CD4-positive, alpha-beta T cell (primary cell): ENCODE results near the gene KANK4. TPM values are rescaled to one million over a fixed set of nuclear protein-coding genes. Genes with fewer than 3 reads are reported as not detected.

Experiments used
- ATAC-seq: fragments of 200-7000 bp; cut with Tn5 transposase; one replicate; pipeline ENCODE4 v1.10.0; 2022; ENCODE audit warnings: mild to moderate bottlenecking; ENCODE audit not compliant: poor library complexity
- CTCF ChIA-PET: fragments of 350-600 bp; sonication (Branson Sonifier 250); formaldehyde crosslinking; loops from one replicate; lab custom pipeline; 2021; ENCODE audit warnings: antibody characterized with exemption, inconsistent platforms; lab: Charles Lee
- POLR2A ChIA-PET: fragments of 350-600 bp; sonication (Branson Sonifier 250); formaldehyde crosslinking; loops from one replicate; lab custom pipeline; 2021; ENCODE audit warnings: antibody characterized with exemption, inconsistent platforms; lab: Charles Lee
- DNase-seq, 14 experiments: peaks; one replicate each; pipeline ENCODE4 v3.0.0-alpha.2; 2013 to 2020; ENCODE audit warnings: mixed read lengths in 2 of 14
- H3K27ac ChIP-seq, 2 donors: one replicate each; pipeline versions ENCODE4 v1.5.1 to v1.7.0; 2013; ENCODE audit warnings: low read length in 2 of 2, low read depth in 1 of 2, mild to moderate bottlenecking in 1 of 2
- H3K27me3 ChIP-seq, 2 experiments: 1 replicate in 1 of 2; 2 replicates in 1 of 2; pipeline versions ENCODE4 v1.6.1 to v1.7.0; 2013; ENCODE audit warnings: low read length in 2 of 2, control low read depth in 1 of 2, mild to moderate bottlenecking in 1 of 2, moderate library complexity in 1 of 2; ENCODE audit not compliant: insufficient read depth in 2 of 2, control insufficient read depth in 1 of 2
- H3K36me3 ChIP-seq: one replicate; pipeline ENCODE4 v1.6.1; 2013; ENCODE audit warnings: low read length, control low read depth; ENCODE audit not compliant: insufficient read depth
- H3K4me1 ChIP-seq: one replicate; pipeline ENCODE4 v1.6.1; 2013; ENCODE audit warnings: low read length, control low read depth; ENCODE audit not compliant: insufficient read depth
- H3K4me3 ChIP-seq: one replicate; pipeline ENCODE4 v1.5.1; 2013; ENCODE audit warnings: mild to moderate bottlenecking, low read length, moderate library complexity
- H3K9me3 ChIP-seq, 2 experiments: 1 replicate in 1 of 2; 2 replicates in 1 of 2; pipeline versions ENCODE4 v1.6.1 to v1.7.0; 2013; ENCODE audit warnings: low read length in 2 of 2, mild to moderate bottlenecking in 2 of 2, control low read depth in 1 of 2, moderate library complexity in 1 of 2; ENCODE audit not compliant: control insufficient read depth in 1 of 2, insufficient read depth in 1 of 2
- H3K27ac Mint-ChIP-seq: one replicate; pipeline ENCODE4 v1.8.0; 2020; ENCODE audit warnings: mixed read lengths
- H3K27me3 Mint-ChIP-seq: one replicate; pipeline ENCODE4 v1.8.0; 2021; ENCODE audit warnings: mixed read lengths
- H3K36me3 Mint-ChIP-seq: one replicate; pipeline ENCODE4 v1.8.0; 2021; ENCODE audit warnings: low read depth, mixed read lengths
- H3K4me1 Mint-ChIP-seq: one replicate; pipeline ENCODE4 v1.8.0; 2021; ENCODE audit warnings: low read depth, mixed read lengths
- H3K4me3 Mint-ChIP-seq: one replicate; pipeline ENCODE4 v1.8.0; 2020; ENCODE audit warnings: mild to moderate bottlenecking, mixed read lengths
- H3K9me3 Mint-ChIP-seq: one replicate; pipeline ENCODE4 v1.8.0; 2020; ENCODE audit warnings: mixed read lengths
- CTCF ChIP-seq: fragments of 200-600 bp; IDR thresholded peaks from one replicate; pipeline ENCODE4 v1.8.0; 2022; ENCODE audit warnings: antibody characterized with exemption, mild to moderate bottlenecking
- intact Hi-C, 2 experiments: fragments of 100-400 bp; cut with DNase I in 1 of 2; cut with micrococcal nuclease in 1 of 2; formaldehyde crosslinking; loops; one replicate each; pipeline versions ENCODE4 v1.15.1 to v1.9.0; 2023 to 2025; cut with DNase I, micrococcal nuclease
- total RNA-seq, 174 experiments: library from RNA in 2 of 174; stranded (reverse) in 2 of 174; gene quantifications; one replicate each; pipeline ENCODE4 v1.2.3 and lab custom pipeline; 2021 to 2026

The KANK4 gene
- total RNA-seq, 2 experiments from 2014 or later = not detected

GRCh38 chr1:62343911-62344310 is 24.7 kb upstream of the KANK4 start:
- Histone ChIP-seq H3K4me3 (no peak overlapping the region), H3K4me1 (no peaks in the 10 kb centered on the region), H3K27me3 (no peaks in the 10 kb centered on the region), H3K27ac (no peak overlapping the region), H3K9me3 (no peaks in the 10 kb centered on the region), H3K36me3 (no peaks in the 10 kb centered on the region)
- Mint-ChIP-seq H3K27me3 (peaks cover 5% of the 10 kb centered on the region), H3K9me3 (no peaks in the 10 kb centered on the region), H3K4me1 (no peaks in the 10 kb centered on the region), H3K4me3 (no peak overlapping the region), H3K27ac (no peak overlapping the region), H3K36me3 (no peaks in the 10 kb centered on the region)
- intact Hi-C loops = no loop called here
- TF ChIP-seq CTCF = no peak
- POLR2A ChIA-PET = no interaction called here
- CTCF ChIA-PET = interaction anchor here (0.5 kb wide), 1 partner anchor 262 kb away, joined by 3 read pairs; no protein-coding TSS in a partner anchor
- no peak for DNase-seq
- no peak for ATAC-seq

GRCh38 chr1:62342270-62342669 is 23.0 kb upstream of the KANK4 start:
- Histone ChIP-seq H3K9me3 (no peaks in the 10 kb centered on the region), H3K27me3 (no peaks in the 10 kb centered on the region), H3K4me1 (no peaks in the 10 kb centered on the region), H3K36me3 (no peaks in the 10 kb centered on the region), H3K27ac (no peak overlapping the region), H3K4me3 (no peak overlapping the region)
- ChIA-PET POLR2A (no interaction called here), CTCF (no interaction called here)
- intact Hi-C loops = no loop called here
- no peak for TF ChIP-seq CTCF
- no peak overlapping the region for H3K27ac Mint-ChIP-seq
- H3K4me1 Mint-ChIP-seq = no peaks in the 10 kb centered on the region
- DNase-seq (no peak), ATAC-seq (no peak)
- H3K27me3 Mint-ChIP-seq = peaks cover 5% of the 10 kb centered on the region
- H3K4me3 Mint-ChIP-seq = no peak overlapping the region
- H3K9me3 Mint-ChIP-seq = no peaks in the 10 kb centered on the region
- no peaks in the 10 kb centered on the region for H3K36me3 Mint-ChIP-seq

DNA sequence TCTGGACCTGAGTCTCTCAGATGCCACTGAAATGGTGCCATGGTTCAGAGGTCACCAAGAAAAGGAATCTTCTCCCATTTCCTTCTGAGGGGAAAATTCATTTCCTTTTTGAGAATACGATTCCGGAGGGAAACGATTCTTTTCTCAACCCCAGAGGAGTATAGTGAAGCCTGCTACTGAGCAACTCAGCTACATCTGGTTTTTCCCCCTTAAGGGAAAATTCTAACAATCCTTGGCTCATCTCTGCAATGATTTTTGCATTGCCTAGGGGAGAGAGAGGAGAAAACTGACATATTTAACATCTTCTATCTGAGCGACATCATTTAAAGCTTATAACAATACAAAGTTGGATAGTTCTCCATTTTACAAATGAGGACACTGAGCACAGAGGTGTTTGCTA is 22.4 kb upstream of the KANK4 start:
- H3K9me3 Mint-ChIP-seq = no peaks in the 10 kb centered on the region
- no peaks in the 10 kb centered on the region for H3K27me3 ChIP-seq
- no peaks in the 10 kb centered on the region for H3K4me1 ChIP-seq
- ATAC-seq (no peak), DNase-seq (no peak)
- H3K36me3 ChIP-seq = no peaks in the 10 kb centered on the region
- no peak overlapping the region for H3K4me3 Mint-ChIP-seq
- no peaks in the 10 kb centered on the region for H3K36me3 Mint-ChIP-seq
- H3K4me1 Mint-ChIP-seq = no peaks in the 10 kb centered on the region
- TF ChIP-seq CTCF = no peak
- H3K27ac Mint-ChIP-seq = no peak overlapping the region
- peaks cover 5% of the 10 kb centered on the region for H3K27me3 Mint-ChIP-seq
- H3K9me3 ChIP-seq = no peaks in the 10 kb centered on the region
- ChIA-PET POLR2A (no interaction called here), CTCF (no interaction called here)
- intact Hi-C loops = no loop called here
- no peak overlapping the region for H3K27ac ChIP-seq
- no peak overlapping the region for H3K4me3 ChIP-seq
